Loucy (cell line): ENCODE results near the gene RPL13.

Source experiments
- EZH2phosphoT487 ChIP-seq: fragments of 200-600 bp; IDR thresholded peaks from 2 replicates; pipeline ENCODE4 v1.6.1; 2018; ENCODE audit warnings: antibody characterized with exemption, mild to moderate bottlenecking, moderate library complexity, borderline replicate concordance
- TF ChIP-seq, protein P1 (sequence below): fragments of 200-600 bp; sonication (generic); conservative IDR thresholded peaks from 2 replicates; pipeline ENCODE4 v1.5.1; 2014; ENCODE audit warnings: mild to moderate bottlenecking, antibody characterized with exemption, low read length

DNA sequence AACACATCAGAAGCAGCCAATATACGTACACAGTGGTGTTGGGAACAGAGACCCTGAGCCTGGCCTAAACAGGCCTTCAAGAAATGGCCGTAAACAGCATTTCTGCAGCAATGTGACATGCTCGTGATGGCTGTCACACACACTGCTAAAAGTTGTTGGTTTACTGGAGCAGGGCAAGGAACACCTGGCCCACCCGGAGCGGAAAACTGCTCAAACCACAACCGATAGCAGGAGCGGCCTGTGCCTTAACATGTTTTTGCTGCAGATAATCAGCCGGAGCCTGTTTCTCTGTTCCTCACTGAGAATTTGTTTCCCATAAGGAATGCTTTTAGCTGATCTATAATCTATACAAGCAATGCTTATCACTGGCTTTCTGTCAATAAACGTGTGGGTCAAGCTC lies 47.0 kb downstream of the RPL13 start:
- TF ChIP-seq, protein P1, sequence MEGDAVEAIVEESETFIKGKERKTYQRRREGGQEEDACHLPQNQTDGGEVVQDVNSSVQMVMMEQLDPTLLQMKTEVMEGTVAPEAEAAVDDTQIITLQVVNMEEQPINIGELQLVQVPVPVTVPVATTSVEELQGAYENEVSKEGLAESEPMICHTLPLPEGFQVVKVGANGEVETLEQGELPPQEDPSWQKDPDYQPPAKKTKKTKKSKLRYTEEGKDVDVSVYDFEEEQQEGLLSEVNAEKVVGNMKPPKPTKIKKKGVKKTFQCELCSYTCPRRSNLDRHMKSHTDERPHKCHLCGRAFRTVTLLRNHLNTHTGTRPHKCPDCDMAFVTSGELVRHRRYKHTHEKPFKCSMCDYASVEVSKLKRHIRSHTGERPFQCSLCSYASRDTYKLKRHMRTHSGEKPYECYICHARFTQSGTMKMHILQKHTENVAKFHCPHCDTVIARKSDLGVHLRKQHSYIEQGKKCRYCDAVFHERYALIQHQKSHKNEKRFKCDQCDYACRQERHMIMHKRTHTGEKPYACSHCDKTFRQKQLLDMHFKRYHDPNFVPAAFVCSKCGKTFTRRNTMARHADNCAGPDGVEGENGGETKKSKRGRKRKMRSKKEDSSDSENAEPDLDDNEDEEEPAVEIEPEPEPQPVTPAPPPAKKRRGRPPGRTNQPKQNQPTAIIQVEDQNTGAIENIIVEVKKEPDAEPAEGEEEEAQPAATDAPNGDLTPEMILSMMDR, result no peak
- TF ChIP-seq EZH2phosphoT487, result no peak
